GM18520 (cell line): ENCODE data around the gene MARF1.
"Not testable (repeated sequence)": the region's sequence is repeated elsewhere in the genome, so short reads cannot be mapped to it uniquely, and the experiment has no call there.

ENCODE experiments used
- ATAC-seq: cut with Tn5 transposase; IDR thresholded peaks from one replicate; pipeline ENCODE4 v1.9.1; 2021; ENCODE audit not compliant: unreplicated experiment

MARF1 gene

GRCh38 chr16:15631730-15632409 lies 11.1 kb downstream of the MARF1 start:
- ATAC-seq = no peak

- no peak for ATAC-seq
Measured at GRCh38 chr16:15621889-15622288, 21.1 kb downstream of the MARF1 start.

GRCh38 chr16:15621456-15621855 lies 21.5 kb downstream of the MARF1 start:
- ATAC-seq = no peak

- ATAC-seq = no peak
Measured at GRCh38 chr16:15620611-15621195, 22.3 kb downstream of the MARF1 start.

- ATAC-seq = no peak
Measured at GRCh38 chr16:15618392-15618791, 24.6 kb downstream of the MARF1 start.

GRCh38 chr16:15617901-15618300 lies 25.1 kb downstream of the MARF1 start:
- ATAC-seq = no peak

GRCh38 chr16:15616475-15617165 lies 26.3 kb downstream of the MARF1 start:
- ATAC-seq = no peak

GRCh38 chr16:15616012-15616411 lies 26.9 kb downstream of the MARF1 start:
- ATAC-seq = no peak

- no peak for ATAC-seq
Measured at GRCh38 chr16:15613676-15614075, 29.3 kb downstream of the MARF1 start.

GRCh38 chr16:15611610-15612009 lies 31.3 kb downstream of the MARF1 start:
- ATAC-seq = no peak

- no peak for ATAC-seq
Measured at GRCh38 chr16:15610369-15610871, 32.5 kb downstream of the MARF1 start.

- ATAC-seq = no peak
Measured at GRCh38 chr16:15609286-15609649, 33.7 kb downstream of the MARF1 start.

GRCh38 chr16:15608398-15609285 lies 34.3 kb downstream of the MARF1 start:
- ATAC-seq = no peak

- ATAC-seq = no peak
Measured at GRCh38 chr16:15607700-15608396, 35.1 kb downstream of the MARF1 start.

GRCh38 chr16:15607221-15607699 lies 35.7 kb downstream of the MARF1 start:
- ATAC-seq = not testable (repeated sequence)

GRCh38 chr16:15606518-15607220 lies 36.3 kb downstream of the MARF1 start:
- ATAC-seq = no peak

- no peak for ATAC-seq
Measured at GRCh38 chr16:15605839-15606517, 37.0 kb downstream of the MARF1 start.

- no peak for ATAC-seq
Measured at GRCh38 chr16:15604460-15605440, 38.2 kb downstream of the MARF1 start.
